Heart left ventricle (tissue), 13 donors: ENCODE results near the gene NKAIN2.

Source experiments
- POLR2A ChIP-seq, 2 donors: fragments of 450-650 bp; IDR thresholded peaks; one replicate each; pipeline ENCODE4 v1.6.1; 2017; ENCODE audit warnings: antibody characterized with exemption in 2 of 2, mild to moderate bottlenecking in 2 of 2, moderate library complexity in 2 of 2
- TF ChIP-seq, protein P1 (sequence below), 12 donors: fragments of 200-600 bp; sonication (generic) in 4 of 12; IDR thresholded peaks; one replicate each; pipeline versions ENCODE4 v1.5.0 to v1.8.0; 2018 to 2022; ENCODE audit warnings: antibody characterized with exemption in 12 of 12, mild to moderate bottlenecking in 5 of 12
- donor health status: ischemic (EF 13 %, LVEDD 7.1; RV severe dilation, severe dysfunction).
- donor health status: DM: no; HTN: yes; CAD: no.
- donor health status: DM: no; HTN: no; CAD: no.
- donor health status: ischemic (EF 25% LVEDD 6.9; RV normal size, moderate dysfunction).
- donor health status: ischemic (EF 25% LVEDD 5.7; RV mildly dilated, moderate dysfunction).
- donor health status: ischemic (EF 35%, LVEDD 5.7; RV mildly dilated, moderate dysfunction).
- donor health status: nonischemic (EF 11% LVEDD 7.7; RV severe dilation, severe dysfunction).
- donor health status: DM: yes; HTN: yes; CAD: no.
- donor health status: PGD.
- donor health status: ischemic (EF 29% LVEDD 5.4; RV normal size, mild dysfunction).
- donor health status: nonischemic (EF 23%, LVEDD 6.1; RV moderate dilation, normal function).

DNA sequence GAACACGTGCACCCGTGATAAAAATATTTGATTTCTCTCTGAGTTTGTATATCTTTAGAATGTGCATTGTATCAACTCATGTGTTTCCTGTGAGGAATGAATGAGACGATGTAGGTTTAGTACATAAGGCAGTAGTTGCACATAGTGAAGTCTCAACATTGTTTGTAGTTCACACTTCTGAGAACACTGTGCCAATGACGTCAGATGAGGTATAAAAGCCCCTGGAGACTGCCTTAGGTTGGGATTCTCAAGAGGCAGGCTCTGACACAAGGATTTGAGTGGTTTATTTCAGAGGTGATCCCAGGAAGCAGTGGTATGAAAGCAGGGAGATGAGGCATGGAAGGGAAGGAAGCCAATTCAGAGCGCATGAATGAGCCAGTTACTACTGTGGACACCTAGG, 2.6 kb upstream of the NKAIN2 start:
- TF ChIP-seq, protein P1, sequence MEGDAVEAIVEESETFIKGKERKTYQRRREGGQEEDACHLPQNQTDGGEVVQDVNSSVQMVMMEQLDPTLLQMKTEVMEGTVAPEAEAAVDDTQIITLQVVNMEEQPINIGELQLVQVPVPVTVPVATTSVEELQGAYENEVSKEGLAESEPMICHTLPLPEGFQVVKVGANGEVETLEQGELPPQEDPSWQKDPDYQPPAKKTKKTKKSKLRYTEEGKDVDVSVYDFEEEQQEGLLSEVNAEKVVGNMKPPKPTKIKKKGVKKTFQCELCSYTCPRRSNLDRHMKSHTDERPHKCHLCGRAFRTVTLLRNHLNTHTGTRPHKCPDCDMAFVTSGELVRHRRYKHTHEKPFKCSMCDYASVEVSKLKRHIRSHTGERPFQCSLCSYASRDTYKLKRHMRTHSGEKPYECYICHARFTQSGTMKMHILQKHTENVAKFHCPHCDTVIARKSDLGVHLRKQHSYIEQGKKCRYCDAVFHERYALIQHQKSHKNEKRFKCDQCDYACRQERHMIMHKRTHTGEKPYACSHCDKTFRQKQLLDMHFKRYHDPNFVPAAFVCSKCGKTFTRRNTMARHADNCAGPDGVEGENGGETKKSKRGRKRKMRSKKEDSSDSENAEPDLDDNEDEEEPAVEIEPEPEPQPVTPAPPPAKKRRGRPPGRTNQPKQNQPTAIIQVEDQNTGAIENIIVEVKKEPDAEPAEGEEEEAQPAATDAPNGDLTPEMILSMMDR (IDR thresholded peaks at IDR 0.05): no peak
- TF ChIP-seq POLR2A (IDR thresholded peaks at IDR 0.05): no peak
